ENCODE measurements around the gene KRTAP10-11.
A peak's percentile ranks its signal among the peaks of the same experiment; 100 is the strongest.
"Not testable (repeated sequence)": the region's sequence is repeated elsewhere in the genome, so short reads cannot be mapped to it uniquely, and the experiment has no call there.

KRTAP10-11 gene

GRCh38 chr21:44630440-44630839 is 15.8 kb upstream of the KRTAP10-11 start:
- H3K9me3 ChIP-seq (replicated peaks in 1 of 11) = peaks cover 37 to 51% (median 40%) of the 10 kb centered on the region in 11 experiments
- H3K27me3 ChIP-seq = no peaks in the 10 kb centered on the region
- no peak overlapping the region for H3K9ac ChIP-seq
- TF ChIP-seq Cebpa-rat (IDR thresholded peaks at IDR 0.05) = no peak
- no peaks in the 10 kb centered on the region for H4K20me1 ChIP-seq
- no peaks in the 10 kb centered on the region for H3K36me3 ChIP-seq
- peaks cover 0 to 21% (median 13%) of the 10 kb centered on the region in 10 experiments; a peak in 16 of 20 replicates for H3K4me1 ChIP-seq
- H3K27ac ChIP-seq = no peak overlapping the region
- H3K4me2 ChIP-seq = peak overlapping the region in 9 of 11 experiments; percentile 3 to 64 (median 34); a peak in 14 of 22 replicates
- no peak overlapping the region for H3K4me3 ChIP-seq

- Histone ChIP-seq H4K20me1 (no peaks in the 10 kb centered on the region), H3K4me1 (peaks cover 0 to 19% (median 13%) of the 10 kb centered on the region in 10 experiments; a peak in 16 of 20 replicates), H3K27me3 (no peaks in the 10 kb centered on the region), H3K36me3 (no peaks in the 10 kb centered on the region), H3K4me3 (no peak overlapping the region), H3K9me3 (replicated peaks in 1 of 11) (peaks cover 32 to 42% (median 35%) of the 10 kb centered on the region in 11 experiments), H3K4me2 (no peak overlapping the region), H3K9ac (no peak overlapping the region), H3K27ac (no peak overlapping the region)
- no peak for TF ChIP-seq Cebpa-rat (IDR thresholded peaks at IDR 0.05)
Observed at GRCh38 chr21:44632067-44632466, 14.1 kb upstream of the KRTAP10-11 start.

GRCh38 chr21:44636209-44637017 is 9.8 kb upstream of the KRTAP10-11 start:
- H3K4me3 ChIP-seq = no peak overlapping the region
- H3K27ac ChIP-seq = no peak overlapping the region
- H3K9ac ChIP-seq = no peak overlapping the region
- no peaks in the 10 kb centered on the region for H4K20me1 ChIP-seq
- H3K4me1 ChIP-seq = no peaks in the 10 kb centered on the region
- TF ChIP-seq Cebpa-rat (IDR thresholded peaks at IDR 0.05) = no peak
- no peak overlapping the region for H3K4me2 ChIP-seq
- no peaks in the 10 kb centered on the region for H3K27me3 ChIP-seq
- no peaks in the 10 kb centered on the region for H3K36me3 ChIP-seq
- peaks cover 29 to 38% (median 32%) of the 10 kb centered on the region in 11 experiments for H3K9me3 ChIP-seq (replicated peaks in 1 of 11)

- Histone ChIP-seq H3K9ac (no peak within 1 kb of the TSS), H3K36me3 (no peaks in the 10 kb centered on the region), H3K4me1 (no peaks in the 10 kb centered on the region), H3K27ac (no peak within 1 kb of the TSS), H3K9me3 (replicated peaks in 1 of 11) (peaks cover 29 to 38% (median 31%) of the 10 kb centered on the region in 11 experiments), H3K27me3 (no peaks in the 10 kb centered on the region), H4K20me1 (no peaks in the 10 kb centered on the region), H3K4me3 (no peak within 1 kb of the TSS), H3K4me2 (no peak within 1 kb of the TSS)
- TF ChIP-seq Cebpa-rat (IDR thresholded peaks at IDR 0.05) = no peak
Observed at GRCh38 chr21:44637018-44637850, 9.0 kb upstream of the KRTAP10-11 start, which contains the start of gene KRTAP10-10. Gene KRTAP10-10, plus strand, starts transcription at chr21:44637356. Its CDS starts 62 bp downstream, at chr21:44637418.

GRCh38 chr21:44637851-44638348 is 8.3 kb upstream of the KRTAP10-11 start:
- not testable (repeated sequence) for H4K20me1 ChIP-seq, H3K4me1 ChIP-seq, H3K4me2 ChIP-seq, H3K27me3 ChIP-seq, H3K9ac ChIP-seq, H3K4me3 ChIP-seq, H3K27ac ChIP-seq, H3K36me3 ChIP-seq
- peaks cover 31 to 40% (median 32%) of the 10 kb centered on the region in 11 experiments for H3K9me3 ChIP-seq (replicated peaks in 1 of 11)

- H3K27me3 ChIP-seq, H4K20me1 ChIP-seq, H3K27ac ChIP-seq, H3K4me3 ChIP-seq, H3K36me3 ChIP-seq, H3K4me2 ChIP-seq, H3K9ac ChIP-seq, H3K4me1 ChIP-seq: not testable (repeated sequence)
- H3K9me3 ChIP-seq (replicated peaks in 1 of 11) = peaks cover 39 to 48% (median 40%) of the 10 kb centered on the region in 11 experiments
Observed at GRCh38 chr21:44638506-44639330, 7.5 kb upstream of the KRTAP10-11 start.

- Histone ChIP-seq H3K9ac (no peak overlapping the region), H4K20me1 (no peaks in the 10 kb centered on the region), H3K4me1 (no peaks in the 10 kb centered on the region), H3K27ac (no peak overlapping the region), H3K4me2 (no peak overlapping the region), H3K36me3 (no peaks in the 10 kb centered on the region), H3K27me3 (no peaks in the 10 kb centered on the region), H3K9me3 (replicated peaks in 1 of 11) (peaks cover 45 to 50% (median 46%) of the 10 kb centered on the region in 11 experiments), H3K4me3 (no peak overlapping the region)
- no peak for TF ChIP-seq Cebpa-rat (IDR thresholded peaks at IDR 0.05)
Observed at GRCh38 chr21:44639331-44639655, 6.9 kb upstream of the KRTAP10-11 start.

GRCh38 chr21:44640761-44641160 is 5.5 kb upstream of the KRTAP10-11 start:
- H3K4me1 ChIP-seq = no peaks in the 10 kb centered on the region
- H3K36me3 ChIP-seq = no peaks in the 10 kb centered on the region
- H4K20me1 ChIP-seq = no peaks in the 10 kb centered on the region
- no peak for TF ChIP-seq Cebpa-rat (IDR thresholded peaks at IDR 0.05)
- no peak overlapping the region for H3K27ac ChIP-seq
- no peak overlapping the region for H3K9ac ChIP-seq
- no peaks in the 10 kb centered on the region for H3K27me3 ChIP-seq
- no peak overlapping the region for H3K4me3 ChIP-seq
- H3K4me2 ChIP-seq = no peak overlapping the region
- peaks cover 59 to 65% (median 60%) of the 10 kb centered on the region in 11 experiments for H3K9me3 ChIP-seq (replicated peaks in 1 of 11)

Data from BLaER1 treated with 17β-estradiol and CSF1 and Interleukin-3, amounts not matched to agents 10 nM and 100 nM (cell line).